MG63 (cell line): ENCODE data around the gene ALG12. TPM values are rescaled to one million over a fixed set of nuclear protein-coding genes. Genes with fewer than 3 reads are reported as not detected.

Experiments
- DNase-seq: peaks from one replicate; pipeline ENCODE4 v3.0.0-alpha.2; 2020
- H3K27me3 ChIP-seq: fragments of 250-450 bp; sonication (Bioruptor Pico); 2 replicates; pipeline ENCODE4 v1.5.1; 2020; ENCODE audit warnings: mild to moderate bottlenecking, moderate library complexity
- H3K36me3 ChIP-seq: fragments of 250-450 bp; sonication (Bioruptor Pico); 2 replicates; pipeline ENCODE4 v1.5.1; 2020; ENCODE audit warnings: mild to moderate bottlenecking, moderate library complexity
- H3K4me3 ChIP-seq: fragments of 250-450 bp; sonication (Bioruptor Pico); 2 replicates; pipeline ENCODE4 v1.5.1; 2020; ENCODE audit warnings: mild to moderate bottlenecking, moderate library complexity
- H3K9me3 ChIP-seq: fragments of 250-450 bp; sonication (Bioruptor Pico); 2 replicates; pipeline ENCODE4 v1.5.1; 2020; ENCODE audit warnings: mild to moderate bottlenecking, moderate library complexity
- total RNA-seq: library from RNA; depleted of rRNA; stranded (reverse); fragments of >200 nt; shearing (Covaris generic); gene quantifications from 2 replicates; pipeline ENCODE4 v1.2.3, GENCODE V29; 2014; ENCODE audit warnings: low replicate concordance

The ALG12 gene
- total RNA-seq, 1 experiment from 2014 or later: 14.1 TPM

DNA sequence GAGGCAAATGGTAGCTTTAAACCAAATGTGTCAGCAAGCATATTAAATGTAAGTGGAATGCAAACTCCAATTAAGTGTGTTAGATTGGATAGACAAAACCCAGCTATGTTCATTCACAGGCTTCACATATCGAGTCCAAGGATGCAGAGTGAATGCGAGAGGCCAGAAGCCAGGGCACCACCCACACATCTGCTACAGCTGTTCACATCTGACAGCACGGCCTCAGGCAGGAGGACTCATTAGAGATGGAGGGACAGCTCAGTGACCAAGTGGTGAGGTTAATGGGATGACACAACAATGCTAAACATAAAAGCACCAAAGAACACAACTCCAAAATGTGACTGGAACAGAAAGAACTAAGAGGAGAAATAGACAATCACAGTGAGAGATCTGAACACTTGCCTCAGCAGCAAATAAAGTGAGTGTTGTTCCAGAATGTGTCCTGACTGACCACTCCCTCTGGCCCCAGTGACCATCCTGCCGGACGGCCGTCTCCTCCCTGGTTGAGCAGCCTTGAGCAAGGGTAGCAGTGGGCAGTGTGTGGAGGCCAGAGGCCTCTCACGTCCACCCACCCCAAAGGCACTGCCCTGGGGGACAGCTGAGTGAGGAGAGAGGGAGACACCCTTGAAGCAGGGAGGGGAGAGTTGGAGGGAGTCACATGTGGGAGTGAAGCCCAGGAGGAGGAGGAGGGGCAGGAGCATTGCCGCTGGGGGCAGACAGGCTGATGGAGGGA, 23.8 kb downstream of the ALG12 start:
- Histone ChIP-seq H3K27me3 (no peaks in the 10 kb centered on the region), H3K4me3 (no peak overlapping the region)

DNA sequence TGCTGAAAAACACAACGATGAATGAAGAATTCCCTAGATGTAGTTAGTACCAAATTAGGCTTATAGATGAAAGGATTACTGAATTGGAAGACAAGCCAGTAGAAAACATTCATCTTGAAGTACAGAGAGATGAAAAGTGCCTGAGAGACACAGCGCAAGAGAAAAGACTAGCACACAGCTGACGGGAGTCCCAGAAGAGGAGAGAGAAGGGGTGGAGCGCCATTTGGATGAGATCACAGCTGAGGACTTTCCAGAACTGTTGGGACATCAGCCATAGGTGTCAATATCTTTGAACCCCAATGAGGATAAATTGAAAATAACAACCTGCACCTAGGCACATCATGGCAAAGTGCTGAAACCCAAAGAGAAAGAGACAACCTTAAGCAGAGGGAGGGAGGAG, 25.2 kb downstream of the ALG12 start:
- no peaks in the 10 kb centered on the region; the same call in 1 of the 2 replicates for H3K9me3 ChIP-seq
- H3K36me3 ChIP-seq: peaks cover 53% of the 10 kb centered on the region
- no peaks in the 10 kb centered on the region for H3K27me3 ChIP-seq
- DNase-seq: no peak
- no peak overlapping the region for H3K4me3 ChIP-seq

More for the DNA sequence above, 23.8 kb downstream of the ALG12 start:
- H3K36me3 ChIP-seq: peaks cover 38% of the 10 kb centered on the region
- no peaks in the 10 kb centered on the region for H3K9me3 ChIP-seq
- no peak for DNase-seq

DNA sequence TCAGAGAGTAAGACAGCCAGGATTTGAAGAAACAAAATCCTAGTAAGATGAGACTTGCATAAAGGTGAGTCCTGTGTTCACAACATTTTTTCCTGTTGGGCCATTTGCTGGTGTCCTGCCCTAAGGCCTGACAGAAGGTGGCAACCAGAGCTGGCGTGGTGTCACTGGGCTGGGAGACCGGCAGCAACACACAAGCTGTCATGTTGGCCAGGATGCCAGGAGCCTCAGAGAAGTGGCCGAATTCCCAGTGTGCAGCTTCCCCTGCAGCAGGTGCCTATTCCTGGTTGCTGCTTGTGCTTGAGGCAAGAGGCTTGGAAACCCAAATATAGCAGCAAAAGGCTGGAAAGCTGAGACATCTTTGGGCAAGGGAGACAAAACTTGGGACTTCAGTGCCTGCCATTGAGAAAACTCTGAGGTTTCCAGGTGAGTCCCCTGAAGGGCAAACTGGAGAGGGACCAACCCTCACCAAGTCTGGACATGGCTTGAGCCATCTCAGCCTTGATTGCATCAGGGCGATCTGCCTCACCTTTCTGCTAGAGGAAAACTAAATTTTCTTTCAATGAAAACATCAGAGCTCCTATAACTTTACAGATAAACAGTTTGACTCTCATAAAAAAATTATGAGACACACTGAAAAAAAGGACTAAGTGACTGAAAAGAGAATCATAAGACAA, 25.9 kb downstream of the ALG12 start:
- Histone ChIP-seq H3K9me3 (no peaks in the 10 kb centered on the region; the same call in 1 of the 2 replicates), H3K27me3 (no peaks in the 10 kb centered on the region), H3K36me3 (peaks cover 59% of the 10 kb centered on the region), H3K4me3 (no peak overlapping the region)
- no peak for DNase-seq

DNA sequence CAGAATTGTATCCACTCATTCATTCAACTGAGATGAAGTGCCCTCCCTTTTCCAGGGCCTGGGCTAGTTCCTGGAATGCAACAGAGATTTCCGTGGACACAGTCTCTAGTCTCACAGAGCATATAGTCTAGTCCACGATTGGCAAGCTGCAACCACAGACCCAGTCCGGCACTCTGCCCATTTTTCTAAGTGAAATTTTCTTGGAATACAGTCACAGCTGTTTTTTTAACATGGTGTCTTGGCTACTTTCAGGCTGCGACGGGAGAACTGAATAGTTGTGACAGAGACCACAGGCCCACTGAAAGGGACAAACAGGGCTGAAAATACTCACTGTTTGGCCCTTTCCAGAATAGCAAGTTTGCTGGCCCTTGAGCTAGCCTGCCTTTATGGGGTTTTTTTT, 29.2 kb downstream of the ALG12 start:
- H3K27me3 ChIP-seq: no peaks in the 10 kb centered on the region
- DNase-seq: no peak
- peaks cover 87% of the 10 kb centered on the region for H3K36me3 ChIP-seq
- no peaks in the 10 kb centered on the region; the same call in 1 of the 2 replicates for H3K9me3 ChIP-seq
- no peak overlapping the region for H3K4me3 ChIP-seq

DNA sequence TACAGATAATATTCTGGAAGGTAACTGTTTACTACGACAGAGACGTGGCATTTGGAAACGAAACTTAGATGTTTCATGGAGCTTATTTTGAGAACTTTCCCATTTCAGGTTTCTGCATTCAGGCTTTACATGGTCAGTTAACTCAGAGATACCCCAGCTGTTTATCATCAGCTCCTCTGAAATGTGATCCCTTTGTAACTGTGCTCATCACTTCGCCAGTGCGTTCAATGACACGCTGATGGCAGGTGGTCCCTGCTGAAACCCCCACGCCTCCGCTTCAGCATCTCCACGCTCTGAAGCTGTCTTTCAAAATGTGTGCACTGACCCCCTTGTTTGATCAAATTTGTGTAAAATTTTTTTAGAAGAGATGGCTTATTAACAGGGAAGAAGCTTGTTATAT, 30.5 kb downstream of the ALG12 start:
- peaks cover 91% of the 10 kb centered on the region for H3K36me3 ChIP-seq
- no peaks in the 10 kb centered on the region; the same call in 1 of the 2 replicates for H3K9me3 ChIP-seq
- H3K27me3 ChIP-seq: no peaks in the 10 kb centered on the region
- DNase-seq: no peak
- H3K4me3 ChIP-seq: no peak overlapping the region

DNA sequence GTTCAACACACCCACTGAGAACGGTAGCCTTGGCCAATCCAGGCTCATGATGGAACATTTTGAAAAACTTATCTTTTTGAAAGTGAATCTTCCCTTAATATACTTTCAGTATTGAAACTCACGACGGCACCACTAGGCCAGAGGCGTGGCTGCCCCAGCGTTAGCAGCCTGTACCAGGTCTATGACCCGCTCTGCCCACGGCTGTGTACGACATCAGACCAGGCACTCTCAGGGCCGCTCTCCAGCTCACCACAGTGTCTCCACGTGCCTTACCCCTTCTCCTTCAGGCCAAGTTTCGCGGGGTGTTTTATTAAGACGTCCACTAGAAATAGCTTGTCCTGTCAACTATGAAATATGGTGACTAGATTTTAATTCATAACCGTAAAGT, 31.2 kb downstream of the ALG12 start:
- Histone ChIP-seq H3K4me3 (no peak overlapping the region), H3K9me3 (no peaks in the 10 kb centered on the region; the same call in 1 of the 2 replicates), H3K27me3 (no peaks in the 10 kb centered on the region), H3K36me3 (peaks cover 86% of the 10 kb centered on the region)
- no peak for DNase-seq

DNA sequence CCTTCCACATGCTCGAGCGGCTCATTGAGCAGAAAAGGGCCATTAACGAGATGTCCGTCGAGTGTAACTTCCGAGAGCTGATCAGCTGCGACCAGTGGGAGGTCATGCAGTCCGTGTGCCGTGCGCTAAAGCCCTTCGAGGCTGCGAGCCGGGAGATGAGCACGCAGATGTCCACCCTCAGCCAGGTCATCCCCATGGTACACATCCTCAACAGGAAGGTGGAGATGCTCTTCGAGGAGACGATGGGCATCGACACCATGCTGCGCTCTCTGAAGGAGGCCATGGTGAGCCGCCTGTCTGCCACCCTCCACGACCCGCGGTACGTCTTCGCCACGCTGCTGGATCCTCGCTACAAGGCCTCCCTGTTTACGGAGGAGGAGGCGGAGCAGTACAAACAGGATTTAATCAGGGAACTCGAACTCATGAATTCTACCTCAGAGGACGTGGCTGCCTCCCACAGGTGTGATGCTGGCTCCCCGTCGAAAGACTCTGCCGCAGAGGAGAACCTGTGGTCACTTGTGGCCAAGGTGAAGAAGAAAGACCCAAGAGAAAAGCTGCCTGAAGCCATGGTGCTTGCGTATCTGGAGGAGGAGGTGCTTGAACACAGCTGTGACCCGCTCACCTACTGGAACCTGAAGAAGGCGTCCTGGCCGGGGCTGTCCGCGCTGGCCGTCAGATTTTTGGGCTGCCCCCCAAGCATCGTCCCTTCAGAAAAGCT, 31.7 kb downstream of the ALG12 start:
- Histone ChIP-seq H3K36me3 (peaks cover 82% of the 10 kb centered on the region), H3K9me3 (no peaks in the 10 kb centered on the region; the same call in 1 of the 2 replicates)

DNA sequence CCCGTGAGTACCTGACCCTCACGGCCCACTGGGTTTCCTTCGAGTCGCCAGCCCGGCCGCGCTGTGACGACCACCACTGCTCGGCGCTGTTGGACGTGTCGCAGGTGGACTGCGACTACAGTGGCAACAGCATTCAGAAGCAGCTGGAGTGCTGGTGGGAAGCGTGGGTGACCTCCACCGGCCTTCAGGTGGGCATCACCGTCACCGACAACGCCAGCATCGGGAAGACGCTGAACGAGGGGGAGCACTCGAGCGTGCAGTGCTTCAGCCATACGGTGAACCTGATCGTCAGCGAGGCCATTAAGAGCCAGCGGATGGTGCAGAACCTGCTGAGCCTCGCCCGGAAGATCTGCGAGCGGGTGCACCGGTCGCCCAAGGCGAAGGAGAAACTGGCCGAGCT, 32.4 kb downstream of the ALG12 start:
- H3K4me3 ChIP-seq: no peak overlapping the region
- H3K36me3 ChIP-seq: peaks cover 78% of the 10 kb centered on the region
- no peaks in the 10 kb centered on the region for H3K27me3 ChIP-seq
- no peak for DNase-seq
- no peaks in the 10 kb centered on the region; the same call in 1 of the 2 replicates for H3K9me3 ChIP-seq

More for the DNA sequence above, 31.7 kb downstream of the ALG12 start:
- H3K27me3 ChIP-seq: no peaks in the 10 kb centered on the region
- H3K4me3 ChIP-seq: no peak overlapping the region
- no peak for DNase-seq

DNA sequence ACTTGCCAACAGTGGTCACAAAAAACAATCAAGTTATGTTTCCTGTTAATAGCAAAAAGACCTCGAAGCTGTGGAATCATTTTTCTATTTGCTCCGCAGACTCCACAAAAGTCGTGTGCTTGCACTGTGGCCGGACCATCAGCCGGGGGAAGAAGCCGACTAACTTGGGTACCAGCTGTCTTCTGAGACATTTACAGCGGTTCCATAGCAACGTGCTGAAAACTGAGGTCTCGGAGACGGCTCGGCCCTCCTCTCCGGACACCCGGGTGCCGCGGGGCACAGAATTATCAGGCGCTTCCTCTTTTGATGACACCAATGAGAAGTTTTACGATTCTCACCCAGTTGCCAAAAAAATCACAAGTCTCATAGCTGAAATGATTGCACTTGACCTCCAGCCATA, 33.0 kb downstream of the ALG12 start:
- no peak for DNase-seq
- Histone ChIP-seq H3K4me3 (no peak overlapping the region), H3K27me3 (no peaks in the 10 kb centered on the region), H3K36me3 (peaks cover 74% of the 10 kb centered on the region), H3K9me3 (no peaks in the 10 kb centered on the region; the same call in 1 of the 2 replicates)

DNA sequence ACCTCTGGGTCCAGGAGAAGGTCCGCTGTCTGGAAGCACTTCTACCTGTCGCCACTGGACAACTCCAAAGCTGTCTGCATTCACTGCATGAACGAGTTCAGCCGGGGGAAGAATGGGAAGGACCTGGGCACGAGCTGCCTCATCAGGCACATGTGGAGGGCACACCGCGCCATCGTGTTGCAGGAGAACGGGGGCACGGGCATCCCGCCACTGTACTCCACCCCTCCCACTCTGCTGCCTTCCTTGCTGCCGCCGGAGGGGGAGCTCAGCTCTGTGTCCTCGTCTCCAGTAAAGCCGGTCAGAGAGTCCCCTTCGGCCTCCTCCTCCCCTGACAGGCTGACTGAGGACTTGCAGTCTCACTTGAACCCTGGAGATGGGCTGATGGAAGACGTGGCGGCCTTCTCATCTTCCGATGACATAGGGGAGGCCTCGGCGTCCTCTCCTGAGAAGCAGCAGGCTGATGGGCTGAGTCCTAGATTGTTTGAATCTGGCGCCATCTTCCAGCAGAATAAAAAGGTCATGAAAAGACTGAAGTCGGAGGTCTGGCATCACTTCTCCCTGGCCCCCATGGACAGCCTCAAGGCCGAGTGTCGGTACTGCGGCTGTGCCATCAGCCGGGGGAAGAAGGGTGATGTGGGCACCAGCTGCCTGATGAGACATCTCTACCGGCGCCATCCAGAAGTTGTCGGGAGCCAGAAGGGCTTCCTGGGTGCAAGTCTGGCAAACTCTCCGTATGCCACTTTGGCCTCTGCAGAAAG, 33.6 kb downstream of the ALG12 start:
- no peaks in the 10 kb centered on the region for H3K27me3 ChIP-seq
- no peak overlapping the region for H3K4me3 ChIP-seq
- no peaks in the 10 kb centered on the region; the same call in 1 of the 2 replicates for H3K9me3 ChIP-seq
- DNase-seq: no peak
- peaks cover 68% of the 10 kb centered on the region for H3K36me3 ChIP-seq

DNA sequence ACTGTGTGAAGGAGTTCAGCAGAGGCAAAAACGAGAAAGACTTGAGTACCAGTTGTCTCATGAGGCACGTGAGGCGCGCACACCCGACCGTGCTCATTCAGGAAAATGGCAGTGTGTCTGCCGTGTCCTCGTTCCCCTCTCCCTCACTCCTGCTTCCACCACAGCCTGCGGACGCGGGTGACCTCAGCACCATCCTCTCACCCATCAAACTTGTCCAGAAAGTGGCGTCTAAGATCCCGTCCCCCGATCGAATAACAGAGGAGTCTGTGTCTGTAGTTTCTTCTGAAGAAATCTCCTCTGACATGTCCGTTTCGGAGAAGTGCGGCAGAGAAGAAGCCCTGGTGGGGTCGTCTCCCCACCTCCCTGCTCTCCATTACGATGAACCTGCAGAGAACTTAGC, 34.2 kb downstream of the ALG12 start:
- Histone ChIP-seq H3K36me3 (peaks cover 62% of the 10 kb centered on the region), H3K4me3 (no peak overlapping the region), H3K27me3 (no peaks in the 10 kb centered on the region), H3K9me3 (no peaks in the 10 kb centered on the region; the same call in 1 of the 2 replicates)
- DNase-seq: no peak

DNA sequence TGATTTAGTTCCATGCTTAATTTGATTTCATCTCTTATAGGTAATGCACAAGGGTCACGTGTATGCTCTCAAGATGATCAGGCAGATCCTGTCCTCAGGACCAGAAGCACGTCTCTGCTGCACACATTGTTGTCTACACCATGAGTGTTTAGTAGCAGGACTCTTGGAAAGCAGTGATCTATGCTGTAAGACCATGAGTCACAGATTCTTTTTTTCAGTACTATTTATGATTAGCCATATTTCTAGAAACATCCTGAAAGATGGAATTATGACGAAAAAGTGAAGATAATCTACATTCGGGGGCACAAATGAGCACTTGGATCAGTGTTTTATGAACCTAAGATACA, 35.0 kb downstream of the ALG12 start:
- DNase-seq: no peak
- H3K9me3 ChIP-seq: peaks cover 3% of the 10 kb centered on the region; the same call in 1 of the 2 replicates
- H3K4me3 ChIP-seq: no peak overlapping the region
- H3K27me3 ChIP-seq: no peaks in the 10 kb centered on the region
- H3K36me3 ChIP-seq: peaks cover 57% of the 10 kb centered on the region

DNA sequence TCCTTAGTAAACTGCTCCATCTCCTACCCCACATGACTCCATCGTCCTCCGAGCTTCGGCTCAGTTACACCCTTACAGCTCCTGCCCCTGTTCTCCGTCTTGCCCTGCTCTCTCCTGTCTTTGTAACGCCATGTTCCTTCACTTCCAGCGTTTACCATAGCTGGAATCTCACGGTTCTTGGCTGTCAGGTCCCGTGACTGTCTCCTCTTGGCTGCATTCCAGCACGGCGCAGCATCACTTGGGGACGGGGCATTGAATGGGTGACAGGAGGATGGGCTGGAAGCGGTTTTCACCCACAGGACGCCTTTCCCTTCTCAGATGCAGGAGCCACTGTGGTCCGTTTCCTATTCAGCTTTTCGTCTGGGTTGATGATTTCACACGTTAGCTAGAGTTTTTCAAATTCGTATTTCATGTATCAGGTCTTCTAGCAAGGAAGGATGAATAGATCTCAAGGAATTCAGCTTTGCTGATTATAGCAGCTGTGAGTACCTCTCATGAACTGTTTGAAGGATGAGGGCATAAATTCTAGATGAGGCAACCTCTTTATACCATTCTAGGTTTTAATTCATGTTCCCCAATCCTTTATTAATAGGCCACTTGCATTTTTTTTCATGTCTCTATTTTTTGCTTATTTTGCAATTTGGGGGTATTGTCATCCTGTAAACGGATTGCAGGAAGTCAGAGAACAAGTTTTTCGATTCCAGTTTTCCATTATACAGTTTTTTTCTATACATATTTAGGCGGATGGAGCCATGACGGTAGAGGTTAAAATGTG, 35.5 kb downstream of the ALG12 start:
- Histone ChIP-seq H3K36me3 (peaks cover 57% of the 10 kb centered on the region), H3K9me3 (peaks cover 6% of the 10 kb centered on the region; the same call in 1 of the 2 replicates), H3K27me3 (no peaks in the 10 kb centered on the region), H3K4me3 (no peak overlapping the region)
- DNase-seq: no peak

DNA sequence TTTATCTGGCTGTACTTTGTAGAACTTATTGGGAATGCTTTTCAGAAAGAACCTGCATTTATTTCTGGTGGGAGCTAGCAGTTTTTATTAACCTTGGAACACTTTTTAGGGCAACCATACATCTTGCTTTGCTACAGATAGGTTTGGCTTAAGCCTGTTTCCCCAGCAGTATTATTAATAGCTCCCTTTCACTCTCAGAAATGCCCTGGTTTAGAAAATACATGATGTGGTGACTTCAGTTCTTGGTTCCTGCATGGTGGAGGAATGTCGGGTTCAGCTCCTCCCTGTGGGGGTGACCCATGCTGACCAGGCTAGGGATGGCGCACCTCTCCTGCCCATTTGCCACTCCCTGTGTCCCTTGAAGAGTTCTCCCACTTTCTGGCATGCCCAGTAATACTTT, 36.4 kb downstream of the ALG12 start:
- peaks cover 55% of the 10 kb centered on the region for H3K36me3 ChIP-seq
- no peaks in the 10 kb centered on the region for H3K27me3 ChIP-seq
- no peak for DNase-seq
- no peak overlapping the region for H3K4me3 ChIP-seq
- peaks cover 8% of the 10 kb centered on the region; the same call in 1 of the 2 replicates for H3K9me3 ChIP-seq

DNA sequence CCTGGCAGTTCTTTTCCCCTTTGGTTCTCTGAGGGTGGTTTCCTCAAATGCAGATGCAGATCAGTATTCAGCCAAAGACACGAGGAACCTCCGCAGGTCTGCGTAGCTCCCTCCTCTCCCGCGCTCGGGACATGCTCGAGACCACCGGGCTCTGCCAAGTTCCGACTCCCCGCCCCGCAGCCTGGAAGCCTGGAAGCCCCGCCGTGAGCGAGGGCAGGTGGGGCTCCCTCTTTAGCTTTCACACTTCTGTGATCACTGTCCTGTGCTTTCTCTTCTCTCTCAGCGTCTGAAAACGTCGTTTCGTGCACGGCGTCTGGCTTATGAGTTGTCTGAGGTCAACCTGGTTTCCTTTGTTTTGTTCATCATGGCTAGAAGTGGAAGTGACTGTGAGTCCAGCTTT, 38.0 kb downstream of the ALG12 start:
- no peaks in the 10 kb centered on the region for H3K27me3 ChIP-seq
- peaks cover 9% of the 10 kb centered on the region for H3K9me3 ChIP-seq
- peaks cover 44% of the 10 kb centered on the region for H3K36me3 ChIP-seq
- H3K4me3 ChIP-seq: no peak overlapping the region
- no peak for DNase-seq

DNA sequence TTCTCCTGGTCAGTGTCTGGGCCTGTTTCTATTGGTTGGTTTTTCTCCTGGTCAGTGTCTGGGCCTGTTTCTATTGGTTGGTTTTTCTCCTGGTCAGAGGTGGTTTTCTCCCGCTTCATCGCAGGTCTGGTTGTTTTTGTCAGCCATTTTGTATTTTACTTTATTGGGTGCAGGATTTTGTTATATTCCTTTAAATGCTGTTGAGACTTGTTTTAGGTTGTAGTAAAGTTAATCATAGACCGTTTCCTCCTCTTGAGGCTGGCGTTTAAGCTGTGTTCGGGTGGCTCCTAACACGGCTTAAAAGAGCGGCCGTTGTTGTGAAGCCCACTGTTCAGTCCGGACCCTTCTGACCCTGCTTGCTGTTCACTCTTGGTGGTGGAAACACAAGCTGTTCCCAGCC, 38.4 kb downstream of the ALG12 start:
- no peak overlapping the region for H3K4me3 ChIP-seq
- no peaks in the 10 kb centered on the region for H3K27me3 ChIP-seq
- peaks cover 9% of the 10 kb centered on the region for H3K9me3 ChIP-seq
- no peak for DNase-seq
- peaks cover 40% of the 10 kb centered on the region for H3K36me3 ChIP-seq
